ENCODE data around the gene EGFLAM.

DNA sequence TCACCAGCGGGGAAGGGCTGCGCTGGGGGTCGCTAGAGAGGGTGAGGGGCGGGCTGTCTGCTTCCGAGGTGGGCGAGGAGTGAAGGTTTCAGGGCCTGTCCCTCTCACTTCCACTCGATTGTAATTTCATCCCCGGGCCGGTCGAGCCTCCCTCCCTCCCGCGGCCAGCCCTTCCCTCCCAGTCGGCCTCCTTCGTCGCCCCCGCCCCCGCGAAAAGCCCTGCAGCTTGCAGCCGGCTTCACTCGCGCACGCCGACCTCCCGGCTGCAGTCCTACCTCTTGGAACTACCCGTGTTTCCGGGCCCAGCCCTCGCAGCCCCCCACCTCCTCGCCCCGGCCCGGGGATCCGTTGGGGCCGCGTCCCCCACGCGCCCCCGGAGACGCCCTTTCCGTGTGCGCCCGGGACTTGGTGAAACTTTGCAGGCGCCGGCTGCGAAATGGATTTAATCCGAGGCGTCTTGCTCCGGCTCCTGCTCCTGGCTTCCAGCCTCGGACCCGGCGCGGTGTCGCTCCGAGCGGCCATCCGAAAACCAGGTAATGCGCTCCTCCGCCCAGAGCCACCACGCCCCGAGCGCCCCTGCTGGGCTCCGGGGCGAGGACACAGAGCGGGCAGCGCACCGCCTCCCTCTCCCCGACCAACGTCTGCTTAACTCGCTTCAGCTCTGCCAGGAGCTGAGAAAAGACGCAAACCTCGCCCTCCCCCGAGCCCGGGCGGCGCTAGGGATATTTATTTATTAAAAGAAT, at the start of gene EGFLAM:
- TF ChIP-seq FOS (IDR thresholded peaks at IDR 0.05; ENCODE audit: low read depth, low read length) (no peak), SMC3 (IDR thresholded peaks at IDR 0.05; ENCODE audit: low read depth, low read length) (no peak)

Measured in IMR-90 (cell line).